GM23338 (cell line): Measurements from ENCODE around the gene CATSPERD.

Experiments
- CTCF ChIP-seq, 2 experiments: fragments of 200-600 bp in 1 of 2; sonication (generic) in 1 of 2; conservative IDR thresholded peaks; 2 replicates each; pipeline versions ENCODE4 v1.5.1 to v1.6.1; 2016 to 2017; ENCODE audit warnings: antibody characterized with exemption in 2 of 2, low read depth in 2 of 2, mild to moderate bottlenecking in 2 of 2, moderate library complexity in 1 of 2
- EZH2 ChIP-seq: fragments of 200-600 bp; sonication (generic); IDR thresholded peaks from one replicate; pipeline ENCODE4 v1.8.0; 2017; ENCODE audit warnings: antibody characterized with exemption, mild to moderate bottlenecking, low read depth; ENCODE audit not compliant: unreplicated experiment
- EZH2phosphoT487 ChIP-seq: fragments of 200-600 bp; sonication (generic); IDR thresholded peaks from one replicate; pipeline ENCODE4 v1.8.1; 2018; ENCODE audit warnings: antibody characterized with exemption; ENCODE audit not compliant: unreplicated experiment
- JUNB ChIP-seq: IDR thresholded peaks from one replicate; pipeline ENCODE4 v1.6.1; 2016; ENCODE audit warnings: antibody characterized with exemption; ENCODE audit not compliant: unreplicated experiment
- NANOG ChIP-seq: IDR thresholded peaks from 2 replicates; pipeline ENCODE4 v1.6.1; 2016; ENCODE audit warnings: antibody characterized with exemption, borderline replicate concordance
- POLR2AphosphoS5 ChIP-seq: IDR thresholded peaks from 2 replicates; pipeline ENCODE4 v1.6.1; 2016; ENCODE audit warnings: antibody characterized with exemption, low read depth
- REST ChIP-seq: IDR thresholded peaks from one replicate; pipeline ENCODE4 v1.6.1; 2018; ENCODE audit warnings: antibody characterized with exemption; ENCODE audit not compliant: unreplicated experiment
- ZNF331 ChIP-seq: fragments of 250-450 bp; sonication (Bioruptor Pico); IDR thresholded peaks from 2 replicates; pipeline ENCODE4 v1.5.0; 2020; ENCODE audit warnings: low read depth, mild to moderate bottlenecking, moderate library complexity

- TF ChIP-seq POLR2AphosphoS5: no peak
- TF ChIP-seq CTCF (conservative IDR thresholded peaks at IDR 0.05; ENCODE audit: low read depth in 2 of 2): no peak
- no peak for TF ChIP-seq ZNF331 (CRISPR knock-in tag)
- TF ChIP-seq NANOG: no peak
- no peak for TF ChIP-seq EZH2phosphoT487
- TF ChIP-seq EZH2: no peak
- no peak for TF ChIP-seq REST
- no peak for TF ChIP-seq JUNB
Observed at GRCh38 chr19:5827342-5827890, 107.0 kb downstream of the CATSPERD start.
